Measurements from ENCODE around the gene C11orf21.

- TF ChIP-seq CTCF (IDR thresholded peaks at IDR 0.05) (no peak), POLR2A (IDR thresholded peaks at IDR 0.05) (no peak)
Measured at GRCh38 chr11:2304506-2305139, 2.9 kb upstream of the C11orf21 start.
